ENCODE results near the gene ARRB1.

Gene ARRB1

DNA sequence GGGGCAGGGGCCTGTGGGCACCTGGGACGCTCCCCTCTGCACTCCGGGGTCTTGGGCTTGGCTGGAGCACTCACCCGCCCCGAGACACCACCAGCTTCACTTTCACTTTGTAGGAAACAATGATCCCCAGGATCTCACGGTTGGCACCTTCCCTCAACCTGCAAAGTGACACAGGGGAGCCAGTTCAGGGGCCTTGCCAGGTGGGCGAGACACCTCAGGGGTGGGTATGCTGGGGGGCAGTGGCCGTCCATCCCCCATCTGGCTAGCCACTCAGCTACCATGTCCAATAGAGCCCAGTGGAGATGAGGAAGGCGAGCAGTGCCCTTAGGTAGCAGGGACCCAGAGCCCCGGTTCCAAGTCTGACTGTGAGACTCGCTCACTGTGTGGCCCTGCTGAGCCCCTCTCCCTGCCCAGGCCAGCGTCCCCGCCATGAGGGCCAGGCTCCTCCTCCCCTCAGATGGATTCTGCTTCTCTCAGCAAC lies 78.6 kb downstream of the ARRB1 start:
- Histone ChIP-seq H3K9me2 (ENCODE audit: low read depth, low read length) (no peaks in the 10 kb centered on the region), H3K27ac (ENCODE audit: low read depth, low read length, poor library complexity, severe bottlenecking) (no peak overlapping the region), H3K27me3 (ENCODE audit: insufficient read depth, low read length) (no peaks in the 10 kb centered on the region), H4K20me1 (ENCODE audit: insufficient read depth, low read length) (no peaks in the 10 kb centered on the region), H3F3A (ENCODE audit: insufficient read depth, low read length) (no peaks in the 10 kb centered on the region), H3K9ac (ENCODE audit: low read length) (no peak overlapping the region), H3K9me3 (ENCODE audit: low read length) (no peaks in the 10 kb centered on the region), H3K4me2 (ENCODE audit: low read length) (no peak overlapping the region; the same call in 1 of the 2 replicates), H3K36me3 (ENCODE audit: insufficient read depth, low read length) (no peaks in the 10 kb centered on the region), H3K79me2 (ENCODE audit: insufficient read depth, low read length) (no peaks in the 10 kb centered on the region), H3K4me3 (ENCODE audit: low read depth, low read length, poor library complexity, severe bottlenecking) (no peak overlapping the region), H3K4me1 (ENCODE audit: insufficient read depth, low read length, severe bottlenecking) (peaks cover 11% of the 10 kb centered on the region), H2AFZ (ENCODE audit: low read length) (no peak overlapping the region)
- TF ChIP-seq, protein P1, sequence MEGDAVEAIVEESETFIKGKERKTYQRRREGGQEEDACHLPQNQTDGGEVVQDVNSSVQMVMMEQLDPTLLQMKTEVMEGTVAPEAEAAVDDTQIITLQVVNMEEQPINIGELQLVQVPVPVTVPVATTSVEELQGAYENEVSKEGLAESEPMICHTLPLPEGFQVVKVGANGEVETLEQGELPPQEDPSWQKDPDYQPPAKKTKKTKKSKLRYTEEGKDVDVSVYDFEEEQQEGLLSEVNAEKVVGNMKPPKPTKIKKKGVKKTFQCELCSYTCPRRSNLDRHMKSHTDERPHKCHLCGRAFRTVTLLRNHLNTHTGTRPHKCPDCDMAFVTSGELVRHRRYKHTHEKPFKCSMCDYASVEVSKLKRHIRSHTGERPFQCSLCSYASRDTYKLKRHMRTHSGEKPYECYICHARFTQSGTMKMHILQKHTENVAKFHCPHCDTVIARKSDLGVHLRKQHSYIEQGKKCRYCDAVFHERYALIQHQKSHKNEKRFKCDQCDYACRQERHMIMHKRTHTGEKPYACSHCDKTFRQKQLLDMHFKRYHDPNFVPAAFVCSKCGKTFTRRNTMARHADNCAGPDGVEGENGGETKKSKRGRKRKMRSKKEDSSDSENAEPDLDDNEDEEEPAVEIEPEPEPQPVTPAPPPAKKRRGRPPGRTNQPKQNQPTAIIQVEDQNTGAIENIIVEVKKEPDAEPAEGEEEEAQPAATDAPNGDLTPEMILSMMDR (IDR thresholded peaks at IDR 0.05; ENCODE audit: low read length) = no peak
- no peak for TF ChIP-seq EZH2 (IDR thresholded peaks at IDR 0.05; ENCODE audit: borderline replicate concordance, low read length)

DNA sequence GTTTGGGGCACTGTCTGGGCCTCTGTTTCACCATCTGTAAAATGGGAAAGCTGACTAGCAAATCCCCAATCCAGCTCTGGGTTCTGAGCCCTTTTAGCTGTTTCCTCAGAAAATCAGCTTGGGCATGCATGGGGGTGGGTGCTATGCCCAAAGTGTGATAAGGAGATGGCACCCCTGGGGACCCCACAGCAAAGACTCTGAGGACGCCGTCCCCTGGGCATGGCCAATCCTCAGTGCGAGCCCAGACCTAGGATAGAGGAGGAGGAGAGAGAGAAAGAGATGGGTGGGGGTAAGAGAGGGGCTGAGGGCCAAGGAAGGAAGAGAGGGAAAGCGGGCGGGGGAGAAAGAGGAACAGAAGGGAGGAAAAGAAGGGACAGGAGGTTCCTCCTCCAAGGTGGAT lies 79.1 kb downstream of the ARRB1 start:
- Histone ChIP-seq H3K4me3 (ENCODE audit: low read depth, low read length, poor library complexity, severe bottlenecking) (no peak overlapping the region), H3K4me2 (ENCODE audit: low read length) (no peak overlapping the region), H2AFZ (ENCODE audit: low read length) (no peak overlapping the region), H3K27me3 (ENCODE audit: insufficient read depth, low read length) (no peaks in the 10 kb centered on the region), H3K9me2 (ENCODE audit: low read depth, low read length) (no peaks in the 10 kb centered on the region), H3K79me2 (ENCODE audit: insufficient read depth, low read length) (no peaks in the 10 kb centered on the region), H3K9me3 (ENCODE audit: low read length) (no peaks in the 10 kb centered on the region), H3K9ac (ENCODE audit: low read length) (no peak overlapping the region), H3K4me1 (ENCODE audit: insufficient read depth, low read length, severe bottlenecking) (peaks cover 11% of the 10 kb centered on the region), H4K20me1 (ENCODE audit: insufficient read depth, low read length) (no peaks in the 10 kb centered on the region), H3F3A (ENCODE audit: insufficient read depth, low read length) (no peaks in the 10 kb centered on the region), H3K36me3 (ENCODE audit: insufficient read depth, low read length) (no peaks in the 10 kb centered on the region), H3K27ac (ENCODE audit: low read depth, low read length, poor library complexity, severe bottlenecking) (no peak overlapping the region)
- TF ChIP-seq, protein P1 (IDR thresholded peaks at IDR 0.05; ENCODE audit: low read length) = no peak
- TF ChIP-seq EZH2 (IDR thresholded peaks at IDR 0.05; ENCODE audit: borderline replicate concordance, low read length) = no peak

DNA sequence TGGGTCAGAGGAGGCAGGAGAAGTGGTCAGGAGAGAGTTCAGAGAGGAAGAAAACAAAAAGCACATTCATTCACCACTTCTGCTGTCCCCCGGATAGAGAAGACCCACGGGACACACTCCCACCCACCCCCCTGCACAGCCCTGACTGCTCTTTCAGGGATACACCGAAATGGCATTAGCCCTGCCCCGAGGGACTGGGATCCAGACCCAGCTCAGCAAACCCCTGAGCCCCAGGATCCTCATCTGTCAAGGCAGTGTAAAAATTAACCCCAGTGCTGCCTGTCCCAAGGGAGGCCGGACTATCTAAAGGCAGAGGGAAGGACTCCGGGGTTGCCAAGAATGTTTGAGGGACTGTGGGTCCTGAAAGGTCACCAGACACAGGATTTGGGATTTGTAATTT lies 79.7 kb downstream of the ARRB1 start:
- peaks cover 11% of the 10 kb centered on the region for H3K4me1 ChIP-seq (ENCODE audit: insufficient read depth, low read length, severe bottlenecking)
- no peaks in the 10 kb centered on the region for H3K9me3 ChIP-seq (ENCODE audit: low read length)
- H3K4me3 ChIP-seq (ENCODE audit: low read depth, low read length, poor library complexity, severe bottlenecking) = no peak overlapping the region
- H3K9me2 ChIP-seq (ENCODE audit: low read depth, low read length) = no peaks in the 10 kb centered on the region
- no peaks in the 10 kb centered on the region for H3K79me2 ChIP-seq (ENCODE audit: insufficient read depth, low read length)
- no peak overlapping the region for H3K4me2 ChIP-seq (ENCODE audit: low read length)
- no peaks in the 10 kb centered on the region for H3F3A ChIP-seq (ENCODE audit: insufficient read depth, low read length)
- H4K20me1 ChIP-seq (ENCODE audit: insufficient read depth, low read length) = no peaks in the 10 kb centered on the region
- no peak overlapping the region for H3K9ac ChIP-seq (ENCODE audit: low read length)
- no peaks in the 10 kb centered on the region for H3K36me3 ChIP-seq (ENCODE audit: insufficient read depth, low read length)
- TF ChIP-seq, protein P1 (IDR thresholded peaks at IDR 0.05; ENCODE audit: low read length) = no peak
- no peak for TF ChIP-seq EZH2 (IDR thresholded peaks at IDR 0.05; ENCODE audit: borderline replicate concordance, low read length)
- no peak overlapping the region for H3K27ac ChIP-seq (ENCODE audit: low read depth, low read length, poor library complexity, severe bottlenecking)
- no peak overlapping the region for H2AFZ ChIP-seq (ENCODE audit: low read length)
- no peaks in the 10 kb centered on the region; the same call in 1 of the 2 replicates for H3K27me3 ChIP-seq (ENCODE audit: insufficient read depth, low read length)

Data from OCI-LY1 (cell line).